ENCODE data around the gene COQ10A. TPM values are rescaled to one million over a fixed set of nuclear protein-coding genes. Genes with fewer than 3 reads are reported as not detected.

The COQ10A gene
- total and polyA plus RNA-seq, 9 of the 15 experiments (the other 6 are each of a cell fraction or from before 2014, with no cell fraction given): 3.1 to 26.4 (median 12.7) TPM

DNA sequence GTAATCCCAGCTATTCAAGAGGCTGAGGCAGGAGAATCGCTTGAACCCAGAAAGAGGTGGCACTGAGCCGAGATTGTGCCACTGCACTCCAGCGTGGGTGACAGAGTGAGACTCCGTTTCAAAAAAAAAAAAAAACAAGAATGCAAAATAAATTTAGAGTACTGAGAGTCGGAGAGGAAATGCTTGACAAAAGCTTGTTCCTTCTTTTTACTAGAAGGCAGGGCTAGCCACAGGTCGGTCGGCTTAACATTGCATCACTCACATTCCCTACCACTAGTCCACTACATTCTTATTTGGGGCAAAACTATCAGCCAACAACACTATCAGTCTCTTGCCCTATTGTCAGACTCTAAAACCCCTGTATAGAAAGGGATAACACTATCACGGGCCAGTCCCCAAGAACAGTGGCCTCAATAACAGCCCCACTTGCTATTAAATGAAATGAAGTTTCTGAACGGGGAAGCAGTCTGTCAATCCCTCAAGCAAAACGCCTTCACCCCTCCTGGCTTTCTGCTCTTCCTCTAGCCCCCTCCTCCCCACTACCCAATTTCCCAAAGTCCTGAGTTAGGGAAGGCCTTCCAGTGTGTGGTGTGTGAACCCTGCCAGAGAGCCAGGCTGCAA lies 46.0 kb upstream of the COQ10A start:
- Histone ChIP-seq H2AFZ (ENCODE audit: low read depth, low read length) (peak overlapping the region; percentile 96), H3K9me1 (ENCODE audit: control insufficient read depth, insufficient read depth, low read length) (no peaks in the 10 kb centered on the region), H3K4me3 (peak overlapping the region; percentile 90), H3K4me2 (ENCODE audit: insufficient read depth, low read length) (peak overlapping the region; percentile 96), H3K4me1 (replicated peaks in 1 of 2; ENCODE audit: control insufficient read depth in 2 of 2, insufficient read depth in 2 of 2, low read length in 2 of 2) (peaks cover 20 to 31% of the 10 kb centered on the region in 2 experiments; a peak in 4 of 5 replicates), H3K79me2 (ENCODE audit: control insufficient read depth, insufficient read depth, low read length) (peaks cover 47% of the 10 kb centered on the region), H3K27ac (ENCODE audit: extremely low read depth, low read depth, low read length) (peak overlapping the region; percentile 93), H3K9ac (ENCODE audit: insufficient read depth in 1 of 2, low read depth in 2 of 2, low read length in 2 of 2) (peak overlapping the region; percentile 85 to 97), H3K9me3 (replicated peaks; ENCODE audit: control insufficient read depth, insufficient read depth, low read depth, low read length) (no peaks in the 10 kb centered on the region), H3K36me3 (ENCODE audit: control insufficient read depth, insufficient read depth, low read length) (peaks cover 10% of the 10 kb centered on the region; the same call in 2 of the 3 replicates), H3K27me3 (ENCODE audit: control insufficient read depth in 2 of 2, insufficient read depth in 2 of 2, low read length in 2 of 2) (no peaks in the 10 kb centered on the region), H4K20me1 (replicated peaks; ENCODE audit: control insufficient read depth, insufficient read depth, low read length) (no peaks in the 10 kb centered on the region)
- no TSS peak for BruUV-seq (replicated peaks)
- DNase-seq (ENCODE audit: extremely low read depth in 1 of 4, low spot score in 3 of 4): peak in 1 of 4 experiments; percentile 30
- POLR2A ChIA-PET: interaction anchor here (0.6 to 3.4 kb wide), 10 partner anchors 14 to 327 kb away, joined by 3 to 68 read pairs (median 6); partner anchors contain the start of genes RPL41, SMARCC2 and ZC3H10
- no peak for FAIRE-seq
- in situ Hi-C loops (cut with MboI): no loop called here
- no peak for ATAC-seq
- intact Hi-C loops (cut with micrococcal nuclease): loop anchor here (10.0 kb wide), 1 partner anchor 176 kb away; the partner anchor contains the start of gene RPS26
- CTCF ChIA-PET (ENCODE audit: low intra/inter-chr PET ratio): interaction anchor here (0.6 kb wide), 1 partner anchor 38 kb away, joined by 3 read pairs; no protein-coding TSS in a partner anchor
- 17% methylated on average over 10 of the region's 10 CpGs for WGBS (ENCODE audit: insufficient coverage, low coverage, missing lambda C conversion rate)
- TF ChIP-seq, protein P1, sequence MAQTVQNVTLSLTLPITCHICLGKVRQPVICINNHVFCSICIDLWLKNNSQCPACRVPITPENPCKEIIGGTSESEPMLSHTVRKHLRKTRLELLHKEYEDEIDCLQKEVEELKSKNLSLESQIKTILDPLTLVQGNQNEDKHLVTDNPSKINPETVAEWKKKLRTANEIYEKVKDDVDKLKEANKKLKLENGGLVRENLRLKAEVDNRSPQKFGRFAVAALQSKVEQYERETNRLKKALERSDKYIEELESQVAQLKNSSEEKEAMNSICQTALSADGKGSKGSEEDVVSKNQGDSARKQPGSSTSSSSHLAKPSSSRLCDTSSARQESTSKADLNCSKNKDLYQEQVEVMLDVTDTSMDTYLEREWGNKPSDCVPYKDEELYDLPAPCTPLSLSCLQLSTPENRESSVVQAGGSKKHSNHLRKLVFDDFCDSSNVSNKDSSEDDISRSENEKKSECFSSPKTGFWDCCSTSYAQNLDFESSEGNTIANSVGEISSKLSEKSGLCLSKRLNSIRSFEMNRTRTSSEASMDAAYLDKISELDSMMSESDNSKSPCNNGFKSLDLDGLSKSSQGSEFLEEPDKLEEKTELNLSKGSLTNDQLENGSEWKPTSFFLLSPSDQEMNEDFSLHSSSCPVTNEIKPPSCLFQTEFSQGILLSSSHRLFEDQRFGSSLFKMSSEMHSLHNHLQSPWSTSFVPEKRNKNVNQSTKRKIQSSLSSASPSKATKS (CRISPR knock-in tag; IDR thresholded peaks at IDR 0.05): no peak
- no peak for TF ChIP-seq CHD4 (IDR thresholded peaks at IDR 0.05; ENCODE audit: insufficient read depth, insufficient replicate concordance, low read depth, low read length, poor library complexity, severe bottlenecking)
- TF ChIP-seq, protein P2, sequence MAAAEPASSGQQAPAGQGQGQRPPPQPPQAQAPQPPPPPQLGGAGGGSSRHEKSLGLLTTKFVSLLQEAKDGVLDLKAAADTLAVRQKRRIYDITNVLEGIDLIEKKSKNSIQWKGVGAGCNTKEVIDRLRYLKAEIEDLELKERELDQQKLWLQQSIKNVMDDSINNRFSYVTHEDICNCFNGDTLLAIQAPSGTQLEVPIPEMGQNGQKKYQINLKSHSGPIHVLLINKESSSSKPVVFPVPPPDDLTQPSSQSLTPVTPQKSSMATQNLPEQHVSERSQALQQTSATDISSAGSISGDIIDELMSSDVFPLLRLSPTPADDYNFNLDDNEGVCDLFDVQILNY (CRISPR knock-in tag; IDR thresholded peaks at IDR 0.05): 0 out of 2 replicates have a peak, but pooled peaks have one; percentile 51
- no peak for TF ChIP-seq HCFC1 (IDR thresholded peaks at IDR 0.05; ENCODE audit: low read depth, low read length)
- TF ChIP-seq NRF1 (conservative IDR thresholded peaks at IDR 0.05 in 1 of 2, IDR thresholded peaks at IDR 0.05 in 1 of 2): no peak
- no peak for TF ChIP-seq IFI16 (CRISPR knock-in tag; IDR thresholded peaks at IDR 0.05)
- no peak for TF ChIP-seq ZNF384 (IDR thresholded peaks at IDR 0.05; ENCODE audit: low read depth, low read length)
- TF ChIP-seq, protein P3, sequence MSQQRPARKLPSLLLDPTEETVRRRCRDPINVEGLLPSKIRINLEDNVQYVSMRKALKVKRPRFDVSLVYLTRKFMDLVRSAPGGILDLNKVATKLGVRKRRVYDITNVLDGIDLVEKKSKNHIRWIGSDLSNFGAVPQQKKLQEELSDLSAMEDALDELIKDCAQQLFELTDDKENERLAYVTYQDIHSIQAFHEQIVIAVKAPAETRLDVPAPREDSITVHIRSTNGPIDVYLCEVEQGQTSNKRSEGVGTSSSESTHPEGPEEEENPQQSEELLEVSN (IDR thresholded peaks at IDR 0.05; ENCODE audit: borderline replicate concordance in 1 of 2, extremely low read depth in 1 of 2, insufficient read depth in 1 of 2, insufficient read length in 1 of 2, low read depth in 1 of 2, low read length in 1 of 2, poor library complexity in 1 of 2, severe bottlenecking in 1 of 2): no peak
- no peak for TF ChIP-seq SMC3 (conservative IDR thresholded peaks at IDR 0.05; ENCODE audit: insufficient read depth, low read depth, low read length)
- no peak for TF ChIP-seq TARDBP (IDR thresholded peaks at IDR 0.05)
- no peak for TF ChIP-seq EP300 (IDR thresholded peaks at IDR 0.05; ENCODE audit: low read length)
- no peak for TF ChIP-seq NFXL1 (CRISPR knock-in tag; IDR thresholded peaks at IDR 0.05)
- TF ChIP-seq, protein P4, sequence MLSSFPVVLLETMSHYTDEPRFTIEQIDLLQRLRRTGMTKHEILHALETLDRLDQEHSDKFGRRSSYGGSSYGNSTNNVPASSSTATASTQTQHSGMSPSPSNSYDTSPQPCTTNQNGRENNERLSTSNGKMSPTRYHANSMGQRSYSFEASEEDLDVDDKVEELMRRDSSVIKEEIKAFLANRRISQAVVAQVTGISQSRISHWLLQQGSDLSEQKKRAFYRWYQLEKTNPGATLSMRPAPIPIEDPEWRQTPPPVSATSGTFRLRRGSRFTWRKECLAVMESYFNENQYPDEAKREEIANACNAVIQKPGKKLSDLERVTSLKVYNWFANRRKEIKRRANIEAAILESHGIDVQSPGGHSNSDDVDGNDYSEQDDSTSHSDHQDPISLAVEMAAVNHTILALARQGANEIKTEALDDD (IDR thresholded peaks at IDR 0.05): peak; percentile 43; the same call in 1 of the 2 replicates
- TF ChIP-seq KDM5B (IDR thresholded peaks at IDR 0.05; ENCODE audit: insufficient replicate concordance, low read depth, low read length): no peak
- TF ChIP-seq ATF1 (CRISPR knock-in tag; IDR thresholded peaks at IDR 0.05): no peak
- TF ChIP-seq ATF1 (tag; IDR thresholded peaks at IDR 0.05): no peak
- no peak for TF ChIP-seq CREB1 (IDR thresholded peaks at IDR 0.05)
- no peak for TF ChIP-seq CREB1 (CRISPR knock-in tag; IDR thresholded peaks at IDR 0.05)

Measured in K562 (cell line).